NCI-H524 treated with DMSO at 0.1 percent for 48 hours (cell line): Measurements from ENCODE around the gene RASGEF1C.

Source experiments
- DNase-seq: peaks from one replicate; lab custom pipeline; 2025; lab: John Stamatoyannopoulos, UW

Gene RASGEF1C

DNA sequence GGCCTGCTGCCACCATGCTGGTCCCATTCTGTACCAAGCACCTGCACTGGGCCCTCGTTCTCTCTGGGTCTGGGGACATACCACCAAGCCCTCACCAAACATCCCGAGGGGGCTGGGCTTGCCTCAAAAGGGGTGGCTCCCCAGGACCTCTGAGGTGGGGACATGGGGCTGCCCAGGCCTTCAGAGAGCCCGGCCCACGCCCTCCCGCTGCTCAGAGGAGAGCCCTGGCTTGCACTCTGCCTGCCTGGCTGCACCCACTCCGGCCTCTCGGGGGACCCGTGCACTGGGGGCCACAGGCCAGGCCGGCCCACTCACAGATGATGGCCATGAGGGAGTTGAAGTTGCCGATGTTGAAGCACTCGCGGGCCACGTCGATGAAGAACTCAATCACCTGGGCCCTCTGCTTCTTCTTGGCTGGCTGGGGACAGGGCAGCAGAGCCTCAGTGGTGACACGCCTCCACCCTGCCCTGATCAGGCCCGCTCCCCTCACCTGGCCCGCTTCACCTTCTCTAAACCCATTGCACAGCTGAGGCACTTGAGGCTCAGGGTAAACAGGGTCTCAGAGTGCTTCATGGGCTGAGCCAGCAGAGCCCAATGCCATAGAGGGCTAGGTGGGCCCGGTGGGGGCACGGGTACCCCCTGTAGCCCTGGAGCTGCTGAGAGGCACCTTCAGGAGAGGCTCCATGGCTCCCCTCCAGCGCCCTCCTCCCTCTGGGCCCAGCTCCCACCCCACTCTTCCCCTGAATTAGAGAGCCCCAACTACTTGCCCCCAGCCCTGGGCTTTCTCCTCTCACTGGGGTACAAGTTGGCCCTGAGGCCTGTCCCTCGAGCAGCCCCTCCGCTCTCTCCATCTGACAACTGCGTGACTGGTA, 89.7 kb downstream of the RASGEF1C start:
- DNase-seq: no peak

DNA sequence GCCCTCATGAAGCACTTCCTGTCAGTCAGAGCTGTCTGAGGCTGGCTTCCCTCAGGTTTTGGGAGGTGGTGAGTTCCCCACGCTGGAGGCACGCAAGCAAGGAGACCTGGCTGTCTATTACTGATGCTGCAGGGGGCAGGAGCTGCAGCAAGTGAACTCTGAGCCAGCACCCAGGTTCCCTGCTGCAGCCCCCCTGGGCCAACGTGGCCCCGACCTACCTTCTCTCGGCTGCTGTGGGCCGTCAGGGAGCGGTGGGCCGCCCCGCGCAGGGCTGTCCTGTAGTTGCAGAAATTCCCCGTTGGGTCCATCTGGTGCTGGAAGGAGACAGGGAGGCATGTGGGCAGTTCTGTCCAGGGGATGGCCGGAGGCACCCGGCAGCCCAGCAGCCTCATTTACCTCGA, 90.6 kb downstream of the RASGEF1C start:
- no peak for DNase-seq

DNA sequence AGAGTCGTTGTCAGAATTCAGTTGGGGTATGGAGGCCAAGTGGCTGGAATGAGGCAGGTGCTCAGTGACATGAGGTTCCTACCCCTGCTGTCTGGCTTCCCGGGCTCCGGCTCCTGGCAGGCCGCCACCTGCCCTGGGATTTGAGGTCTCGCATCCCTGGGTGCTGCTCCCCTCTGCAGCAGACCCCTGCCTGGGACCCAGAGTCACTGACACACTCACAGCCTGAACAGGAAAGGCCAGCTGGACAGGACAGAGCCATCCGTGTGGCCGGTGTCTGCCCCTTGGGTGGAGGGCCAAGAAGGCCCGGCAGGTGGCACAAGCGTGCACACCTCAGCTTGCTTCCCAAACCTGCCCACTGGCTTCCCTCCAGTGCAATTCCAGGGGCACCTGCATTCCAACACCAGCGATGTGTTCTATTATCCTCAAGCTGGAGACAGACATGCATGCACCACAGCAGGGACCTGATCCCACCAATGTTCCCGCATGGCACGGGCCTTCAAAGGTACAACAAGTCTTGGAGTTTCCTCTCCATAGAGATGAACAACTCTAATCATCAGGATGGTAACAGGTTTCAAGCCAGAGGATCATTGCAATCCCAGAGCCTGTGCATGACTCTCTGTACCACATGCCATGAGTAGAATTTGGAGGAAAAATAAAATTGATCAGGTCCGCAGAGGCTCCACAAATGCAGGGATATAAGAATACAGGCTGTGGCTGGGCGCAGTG, 91.8 kb downstream of the RASGEF1C start:
- no peak for DNase-seq

GRCh38 chr5:180116077-180116999, 92.7 kb downstream of the RASGEF1C start:
- no peak for DNase-seq

DNA sequence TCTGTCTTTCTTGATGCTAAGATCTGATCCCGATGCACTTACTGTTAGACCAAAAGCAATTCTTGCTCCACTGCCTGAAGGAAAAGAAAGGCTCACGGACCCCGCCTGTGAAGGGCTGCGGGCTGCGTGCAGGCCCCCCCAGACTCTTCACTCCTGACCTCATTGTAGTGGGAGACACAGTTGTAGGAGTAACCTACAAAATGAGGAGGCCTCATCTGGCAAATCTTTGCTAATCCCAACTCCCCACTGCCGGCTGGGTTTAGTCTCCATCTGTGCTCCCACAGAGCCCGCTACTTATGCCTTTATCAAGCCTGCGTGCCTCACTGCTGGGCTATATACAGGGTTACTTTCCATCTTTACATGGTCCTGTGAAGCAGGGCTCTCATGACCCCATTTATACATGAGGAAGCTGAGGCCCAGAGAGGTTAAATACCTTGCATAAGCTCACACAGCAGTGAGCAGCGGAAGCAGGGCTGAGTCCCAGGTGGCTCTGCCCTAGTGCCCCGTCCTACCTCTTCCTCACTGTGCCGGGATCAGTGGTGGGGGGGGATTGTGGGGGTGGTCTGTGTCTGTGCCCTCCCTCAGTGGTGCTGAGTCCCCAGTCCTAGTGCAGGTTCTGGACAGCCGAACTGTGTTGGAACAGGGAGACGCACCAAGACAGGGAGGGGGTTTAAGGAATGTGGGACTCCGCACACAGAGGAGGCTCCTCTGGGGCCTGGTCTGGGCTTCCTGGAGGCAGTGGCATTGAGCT, 93.5 kb downstream of the RASGEF1C start:
- DNase-seq: peak; percentile 68

DNA sequence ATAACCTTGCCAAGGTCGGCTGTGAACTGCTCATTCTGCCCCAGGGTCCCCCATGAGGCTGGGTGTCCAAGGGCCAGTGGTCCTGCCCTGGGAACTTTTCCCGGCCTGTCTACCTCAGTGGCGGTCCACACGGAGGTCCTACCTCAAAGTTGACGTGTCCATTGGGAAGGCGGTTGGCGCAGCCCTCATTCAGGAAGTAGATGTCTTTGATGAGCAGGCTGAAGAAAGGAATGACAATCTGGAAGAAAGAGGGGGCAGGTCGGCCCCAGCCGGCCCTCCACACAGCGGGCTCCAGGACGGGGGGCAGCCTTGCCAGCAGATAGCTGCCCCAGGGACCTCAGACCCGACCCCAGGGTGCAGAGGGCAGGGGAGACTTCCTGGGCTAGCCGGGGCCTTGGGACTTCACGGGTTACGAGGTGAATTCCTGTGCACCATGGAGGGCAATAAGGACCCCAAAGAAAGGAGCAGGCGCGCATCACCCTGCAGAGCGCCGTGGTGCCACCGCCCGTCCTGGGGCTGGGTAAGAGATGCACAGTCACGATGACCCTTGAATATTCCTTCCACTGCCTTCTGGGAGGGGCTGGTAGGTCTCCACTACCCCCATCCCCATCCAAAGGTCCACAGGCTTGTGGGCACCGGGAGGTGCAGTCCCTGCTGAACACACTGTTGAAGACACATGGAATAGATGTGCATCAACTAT, 94.6 kb downstream of the RASGEF1C start:
- DNase-seq: no peak

DNA sequence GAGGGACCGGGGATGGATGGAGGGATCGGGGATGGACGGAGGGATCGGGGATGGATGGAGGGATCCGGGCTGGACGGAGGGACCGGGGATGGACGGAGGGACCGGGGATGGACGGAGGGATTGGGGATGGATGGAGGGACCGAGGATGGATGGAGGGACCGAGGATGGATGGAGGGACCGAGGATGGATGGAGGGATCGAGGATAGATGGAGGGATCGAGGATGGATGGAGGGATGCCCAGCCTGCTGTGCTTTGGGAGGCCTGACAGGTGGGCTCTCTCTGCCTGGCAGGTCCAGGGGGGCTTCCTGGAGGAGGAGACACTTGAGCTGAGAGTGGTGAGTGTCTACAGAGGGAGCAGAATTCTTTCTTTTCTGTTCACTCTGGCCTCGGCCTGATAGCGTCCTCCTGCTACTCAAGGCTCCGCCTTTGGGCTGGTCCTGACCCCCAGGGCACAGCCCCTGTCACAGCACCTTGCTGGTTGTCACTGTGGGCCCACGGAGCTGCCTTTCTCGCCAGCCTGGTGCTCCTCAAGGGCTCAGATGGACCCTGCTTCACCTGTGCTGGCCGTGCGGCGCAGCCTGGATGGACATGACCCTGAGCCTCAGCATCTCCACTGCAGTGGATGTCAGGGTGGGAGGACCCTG, 95.2 kb downstream of the RASGEF1C start:
- no peak for DNase-seq

DNA sequence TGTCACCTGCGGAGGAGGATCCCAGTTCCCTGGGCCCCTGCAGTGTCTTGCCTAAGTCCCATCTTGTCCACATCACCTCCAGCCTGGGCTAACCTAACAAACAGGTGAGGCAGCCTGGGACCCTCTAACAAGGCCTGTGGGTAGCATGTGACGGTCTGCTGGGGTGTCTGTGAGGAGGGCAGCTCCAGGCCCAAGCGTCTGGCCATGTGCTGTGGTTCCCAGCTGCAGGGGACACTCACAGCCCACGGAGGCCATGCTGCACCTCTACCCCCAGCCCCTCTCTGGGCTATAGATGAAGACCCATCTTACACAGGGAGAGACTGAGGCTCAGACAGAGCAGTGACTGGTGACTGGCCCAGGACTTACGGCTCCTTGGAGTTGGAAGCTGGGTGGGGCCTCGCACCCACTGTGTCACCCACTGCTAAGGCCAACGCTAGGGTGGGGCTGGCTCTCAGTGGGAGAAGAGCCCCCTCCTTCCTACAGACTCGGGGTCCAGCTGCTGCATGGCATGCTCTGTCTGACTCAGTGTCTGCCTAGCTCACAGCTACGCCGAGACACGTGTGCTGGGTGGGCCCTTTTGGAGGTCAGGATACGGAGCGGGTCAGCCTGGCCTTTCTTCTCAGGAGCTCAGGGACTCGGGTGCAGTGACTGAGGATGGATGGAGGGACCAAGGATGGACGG, 96.7 kb downstream of the RASGEF1C start:
- DNase-seq: no peak

- no peak for DNase-seq
These were observed 97.6 kb downstream of the RASGEF1C start for GRCh38 chr5:180111273-180112002.

DNA sequence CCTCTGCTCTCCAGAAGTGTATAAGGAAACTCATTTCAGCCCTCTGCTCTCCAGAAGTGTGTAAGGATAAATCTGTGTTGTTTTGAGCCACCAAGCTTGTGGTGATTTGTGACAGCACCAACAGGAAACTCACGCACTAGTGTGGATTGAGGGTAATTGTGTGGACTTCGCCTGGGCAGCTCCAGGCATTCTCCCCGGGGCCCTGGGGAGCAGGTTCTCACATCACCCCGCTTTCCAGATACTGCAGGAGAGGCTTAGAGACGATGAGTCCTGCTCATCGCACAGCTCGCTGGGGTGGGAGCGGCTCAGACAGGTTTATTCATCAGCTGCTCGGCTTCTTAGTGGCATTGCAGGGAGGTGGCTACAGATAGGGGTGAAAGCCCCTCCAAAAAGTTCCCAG, 99.1 kb downstream of the RASGEF1C start:
- no peak for DNase-seq

DNA sequence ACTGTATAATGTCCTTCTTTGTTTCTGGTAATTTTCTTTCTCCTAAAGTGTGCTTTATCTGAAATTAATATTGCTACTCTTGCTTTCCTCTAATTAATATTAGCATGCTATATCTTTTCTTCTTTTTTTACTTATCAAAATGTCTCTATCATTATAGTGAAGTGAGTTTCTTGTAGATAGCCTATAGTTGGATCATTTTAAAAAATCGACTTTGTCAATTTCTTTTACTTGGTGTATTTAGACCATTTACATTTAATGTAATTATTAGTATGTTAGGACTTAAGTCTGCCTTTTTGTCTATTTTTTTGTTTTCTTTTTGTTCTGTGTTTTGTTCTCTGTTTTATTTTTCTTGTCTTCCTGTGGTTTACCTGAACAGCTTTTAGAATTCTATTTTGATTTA, 102.0 kb downstream of the RASGEF1C start:
- no peak for DNase-seq

- no peak for DNase-seq
These were observed 103.1 kb downstream of the RASGEF1C start for GRCh38 chr5:180105827-180106312.

DNA sequence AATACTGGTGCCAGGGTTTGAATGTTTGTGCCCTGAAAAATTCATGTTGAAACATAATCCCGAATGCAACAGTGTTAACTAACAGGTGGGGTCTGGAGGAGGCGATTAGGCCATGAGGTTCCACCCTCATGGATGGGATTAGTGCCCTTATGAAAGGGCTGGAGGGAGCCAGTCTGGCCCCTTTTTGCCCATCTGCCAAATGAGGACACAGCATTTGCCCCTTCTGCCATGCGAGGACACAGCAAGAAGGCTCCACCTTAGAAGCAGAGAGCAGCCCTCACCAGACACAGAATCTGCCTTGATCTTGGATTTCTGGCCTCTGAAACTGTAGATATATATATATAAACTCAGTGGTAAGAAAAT, 104.9 kb downstream of the RASGEF1C start:
- DNase-seq: peak; percentile 82

DNA sequence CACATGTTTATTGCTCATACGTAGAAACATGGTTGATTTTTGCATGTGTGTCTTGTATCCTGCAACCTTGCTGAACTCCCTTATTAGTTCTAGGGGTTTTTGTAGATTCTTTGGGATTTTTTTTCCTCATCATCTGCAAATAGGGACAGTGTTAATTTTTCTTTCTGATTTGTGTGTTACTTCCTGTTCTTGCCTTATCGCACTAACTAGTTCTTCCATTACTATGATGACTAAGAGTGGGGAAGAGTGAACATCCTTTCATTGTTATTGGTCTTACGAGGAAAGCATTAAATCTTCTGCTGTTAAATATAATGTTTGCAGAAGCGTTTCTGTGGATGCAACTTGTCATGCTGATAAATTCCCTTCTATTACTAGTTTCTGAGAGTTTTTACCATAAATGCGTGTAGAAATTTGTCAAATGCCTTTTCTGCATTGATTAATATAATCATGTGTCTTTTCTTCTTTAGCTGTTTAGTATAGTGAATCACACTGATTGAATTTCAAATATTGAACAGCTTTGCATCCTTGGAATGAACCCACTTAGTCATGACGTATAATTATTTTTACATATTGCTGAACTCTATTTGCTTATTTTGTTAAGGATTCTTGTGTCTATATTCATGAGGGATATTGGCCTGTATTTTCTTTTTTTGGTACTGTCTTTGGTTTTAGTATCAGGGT, 105.4 kb downstream of the RASGEF1C start:
- no peak for DNase-seq

- no peak for DNase-seq
These were observed 106.4 kb downstream of the RASGEF1C start for GRCh38 chr5:180102636-180103035.

GRCh38 chr5:180101451-180102105, 107.4 kb downstream of the RASGEF1C start:
- DNase-seq: no peak

DNA sequence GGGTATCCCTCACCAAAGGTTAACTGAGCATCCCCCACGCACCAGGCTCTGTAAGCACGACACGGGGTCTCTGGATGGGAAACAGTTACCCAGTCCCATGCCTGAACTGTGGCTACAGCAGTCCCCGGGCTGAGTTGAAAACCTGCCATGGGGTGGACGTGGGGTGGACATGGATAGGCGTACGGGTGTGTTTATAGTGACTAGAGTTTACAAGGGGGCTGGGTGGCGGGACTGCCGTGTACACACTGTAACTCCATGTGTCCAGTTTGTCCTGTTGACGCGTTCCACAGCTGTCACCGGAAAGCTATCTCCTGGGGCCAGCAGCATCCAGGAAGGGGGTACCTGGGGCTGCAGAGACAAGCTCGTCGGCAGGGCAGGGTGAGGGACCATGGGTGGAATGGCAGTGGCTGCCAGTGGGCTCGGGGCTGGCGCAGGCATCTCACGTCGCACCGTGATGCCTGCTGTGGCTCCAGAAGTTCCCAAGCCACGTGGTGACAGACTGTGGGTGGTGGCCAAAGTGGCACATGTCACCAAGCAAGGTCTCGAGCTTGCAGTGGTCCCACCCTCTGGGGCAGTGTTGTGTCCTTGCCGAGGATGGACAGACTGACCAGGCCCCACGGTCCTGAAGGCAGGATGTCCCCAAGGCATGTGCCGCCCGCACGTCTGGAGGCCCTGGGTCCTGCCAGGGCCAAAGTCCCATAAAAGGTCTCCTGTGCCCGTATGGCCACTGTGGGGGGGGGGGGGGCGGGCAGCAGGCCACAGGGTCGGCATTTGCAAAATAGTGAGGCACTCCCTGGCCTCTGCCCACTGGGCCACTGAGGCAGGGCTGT, 108.2 kb downstream of the RASGEF1C start:
- no peak for DNase-seq
